ENCODE results near the gene JAKMIP3.

The JAKMIP3 gene

GRCh38 chr10:132050191-132050590 lies 15.6 kb upstream of the JAKMIP3 start:
- H3K27ac ChIP-seq (replicated peaks) = no peak overlapping the region
- H3K27me3 ChIP-seq (ENCODE audit: insufficient read depth, poor library complexity, severe bottlenecking) = no peaks in the 10 kb centered on the region
- H3K4me3 ChIP-seq (replicated peaks; ENCODE audit: insufficient read depth, low read length) = no peak overlapping the region
- DNase-seq (ENCODE audit: low read depth in 1 of 2, low spot score in 1 of 2) = no peak
- no peak for TF ChIP-seq GABPA (IDR thresholded peaks at IDR 0.05; ENCODE audit: low read depth)
- TF ChIP-seq REST (IDR thresholded peaks at IDR 0.05; ENCODE audit: insufficient replicate concordance, low read depth) = no peak
- no peak for TF ChIP-seq POLR2AphosphoS5 (IDR thresholded peaks at IDR 0.05; ENCODE audit: low read depth)
- TF ChIP-seq CTCF (IDR thresholded peaks at IDR 0.05; ENCODE audit: insufficient read depth, low read length) = no peak
- no peak for TF ChIP-seq SPI1 (IDR thresholded peaks at IDR 0.05; ENCODE audit: borderline replicate concordance, low read depth)

- no peak for TF ChIP-seq CTCF (IDR thresholded peaks at IDR 0.05; ENCODE audit: insufficient read depth, low read length)
- no peak for TF ChIP-seq POLR2AphosphoS5 (IDR thresholded peaks at IDR 0.05; ENCODE audit: low read depth)
- DNase-seq (ENCODE audit: low read depth in 1 of 2, low spot score in 1 of 2) = no peak
- no peak overlapping the region for H3K27ac ChIP-seq (replicated peaks)
- no peak overlapping the region for H3K4me3 ChIP-seq (replicated peaks; ENCODE audit: insufficient read depth, low read length)
- no peaks in the 10 kb centered on the region for H3K27me3 ChIP-seq (ENCODE audit: insufficient read depth, poor library complexity, severe bottlenecking)
Measured at GRCh38 chr10:132052124-132052523, 13.6 kb upstream of the JAKMIP3 start.

GRCh38 chr10:132054564-132054963 lies 11.2 kb upstream of the JAKMIP3 start:
- H3K4me3 ChIP-seq (replicated peaks; ENCODE audit: insufficient read depth, low read length) = no peak overlapping the region
- no peak for DNase-seq (ENCODE audit: low read depth in 1 of 2, low spot score in 1 of 2)
- no peaks in the 10 kb centered on the region for H3K27me3 ChIP-seq (ENCODE audit: insufficient read depth, poor library complexity, severe bottlenecking)
- TF ChIP-seq GABPA (IDR thresholded peaks at IDR 0.05; ENCODE audit: low read depth) = no peak
- TF ChIP-seq REST (IDR thresholded peaks at IDR 0.05; ENCODE audit: insufficient replicate concordance, low read depth) = peak; percentile 91
- TF ChIP-seq CTCF (IDR thresholded peaks at IDR 0.05; ENCODE audit: insufficient read depth, low read length) = no peak
- no peak overlapping the region for H3K27ac ChIP-seq (replicated peaks)

- Histone ChIP-seq H3K27ac (replicated peaks) (no peak overlapping the region), H3K27me3 (ENCODE audit: insufficient read depth, poor library complexity, severe bottlenecking) (no peaks in the 10 kb centered on the region), H3K4me3 (replicated peaks; ENCODE audit: insufficient read depth, low read length) (no peak overlapping the region)
- TF ChIP-seq REST (IDR thresholded peaks at IDR 0.05; ENCODE audit: insufficient replicate concordance, low read depth) = no peak
- TF ChIP-seq POLR2AphosphoS5 (IDR thresholded peaks at IDR 0.05; ENCODE audit: low read depth) = no peak
- no peak for TF ChIP-seq SPI1 (IDR thresholded peaks at IDR 0.05; ENCODE audit: borderline replicate concordance, low read depth)
- TF ChIP-seq GABPA (IDR thresholded peaks at IDR 0.05; ENCODE audit: low read depth) = no peak
- no peak for TF ChIP-seq CTCF (IDR thresholded peaks at IDR 0.05; ENCODE audit: insufficient read depth, low read length)
- DNase-seq (ENCODE audit: low read depth in 1 of 2, low spot score in 1 of 2) = no peak
Measured at GRCh38 chr10:132055616-132056015, 10.1 kb upstream of the JAKMIP3 start.

All from HL-60 (cell line).